ENCODE results near the gene SLC4A7.
"Not testable (repeated sequence)": the region's sequence is repeated elsewhere in the genome, so short reads cannot be mapped to it uniquely, and the experiment has no call there.

The SLC4A7 gene

DNA sequence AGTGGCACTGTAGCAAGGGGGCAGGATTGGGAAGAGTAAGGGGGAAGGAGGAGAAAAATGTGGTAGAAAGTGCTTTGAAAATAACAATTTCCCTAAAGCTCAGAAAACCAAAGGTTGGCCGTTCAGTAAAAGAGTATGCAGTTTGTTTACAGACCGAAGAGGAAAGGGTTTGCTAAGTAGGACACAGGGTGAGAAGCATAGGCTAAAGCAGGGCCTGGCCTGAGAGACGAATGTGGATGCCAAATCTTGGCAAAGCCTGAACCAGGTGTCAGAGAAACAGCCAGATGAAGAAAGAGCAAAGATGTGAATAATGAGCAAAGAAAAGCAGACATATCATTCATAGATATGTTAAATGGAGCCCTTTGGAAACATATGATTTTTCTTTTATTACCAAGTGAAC, 132.1 kb downstream of the SLC4A7 start:
- DNase-seq (ENCODE audit: insufficient read length, low spot score), result no peak
- no peak for FAIRE-seq
- no peak for TF ChIP-seq POLR2A (IDR thresholded peaks at IDR 0.05; ENCODE audit: low read depth, low read length)

DNA sequence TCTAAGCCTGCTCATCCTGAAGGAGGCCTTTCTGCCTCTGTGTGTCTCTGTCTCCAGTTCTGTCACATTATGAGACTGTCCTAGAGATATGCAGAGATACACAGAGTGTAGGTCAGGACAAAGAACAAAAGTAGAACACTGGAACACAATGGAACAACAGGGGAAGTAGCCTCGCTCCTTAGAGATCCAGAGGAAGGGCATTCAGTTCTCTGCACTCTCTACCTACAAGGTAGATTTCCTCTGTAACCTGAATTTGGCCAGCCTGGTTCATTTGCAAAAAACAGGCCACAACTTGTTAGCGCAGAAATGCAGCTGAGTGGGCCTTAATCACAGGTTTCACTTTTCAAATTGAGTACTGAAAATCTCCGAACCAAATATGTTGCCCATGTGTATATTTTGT, 134.4 kb downstream of the SLC4A7 start:
- no peak for FAIRE-seq
- no peak for TF ChIP-seq POLR2A (IDR thresholded peaks at IDR 0.05; ENCODE audit: low read depth, low read length)
- DNase-seq (ENCODE audit: insufficient read length, low spot score), result no peak

GRCh38 chr3:27345959-27346865, 138.0 kb downstream of the SLC4A7 start:
- no peak for TF ChIP-seq POLR2A (IDR thresholded peaks at IDR 0.05; ENCODE audit: low read depth, low read length)
- DNase-seq (ENCODE audit: insufficient read length, low spot score), result no peak
- FAIRE-seq, result no peak

DNA sequence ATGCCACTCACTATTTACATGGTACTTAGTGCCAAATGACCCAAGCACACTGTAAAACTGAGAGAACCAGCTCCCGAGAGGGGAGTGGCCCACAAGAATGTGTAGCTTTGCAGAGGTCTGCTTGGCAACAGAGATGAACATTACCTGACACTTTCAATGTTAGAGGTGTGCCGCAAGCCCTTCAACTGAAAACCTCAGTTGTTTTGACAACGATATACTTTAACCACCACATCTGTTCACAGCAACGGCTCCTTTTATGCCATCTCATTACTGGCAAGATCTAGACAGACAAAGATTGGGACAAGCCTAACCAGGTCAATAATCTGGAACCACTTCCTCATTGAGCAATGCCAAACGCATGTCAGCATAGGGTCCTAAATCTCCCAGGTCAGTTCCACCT, 138.7 kb downstream of the SLC4A7 start:
- TF ChIP-seq POLR2A (IDR thresholded peaks at IDR 0.05; ENCODE audit: low read depth, low read length), result no peak
- no peak for FAIRE-seq
- no peak for DNase-seq (ENCODE audit: insufficient read length, low spot score)

DNA sequence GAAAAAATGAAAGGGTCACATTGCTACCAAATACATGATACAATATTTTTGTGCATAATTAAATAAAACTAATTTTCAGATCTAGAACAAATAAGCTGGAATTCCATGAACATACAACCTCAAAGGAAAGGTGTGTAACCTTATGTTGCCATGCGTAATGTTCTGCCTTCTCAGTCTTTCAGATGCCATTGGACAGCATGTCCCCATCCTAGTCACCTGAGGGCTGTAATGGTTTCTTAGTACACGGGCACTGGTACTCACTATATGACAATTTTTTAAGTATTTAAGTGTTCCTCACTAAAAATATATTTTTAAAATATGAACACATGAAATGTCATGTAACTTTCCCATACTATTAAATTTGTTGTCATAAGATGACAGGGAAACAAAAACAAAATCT, 139.1 kb downstream of the SLC4A7 start:
- TF ChIP-seq POLR2A (IDR thresholded peaks at IDR 0.05; ENCODE audit: low read depth, low read length), result no peak
- no peak for FAIRE-seq
- no peak for DNase-seq (ENCODE audit: insufficient read length, low spot score)

- no peak for TF ChIP-seq POLR2A (IDR thresholded peaks at IDR 0.05; ENCODE audit: low read depth, low read length)
- DNase-seq (ENCODE audit: insufficient read length, low spot score), result no peak
- FAIRE-seq, result no peak
These were observed 140.0 kb downstream of the SLC4A7 start for GRCh38 chr3:27344192-27344591.

GRCh38 chr3:27342267-27342666, 141.9 kb downstream of the SLC4A7 start:
- no peak for FAIRE-seq
- no peak for DNase-seq (ENCODE audit: insufficient read length, low spot score)
- TF ChIP-seq POLR2A (IDR thresholded peaks at IDR 0.05; ENCODE audit: low read depth, low read length), result no peak

- DNase-seq (ENCODE audit: insufficient read length, low spot score) (no peak), FAIRE-seq (no peak)
- TF ChIP-seq POLR2A (IDR thresholded peaks at IDR 0.05; ENCODE audit: low read depth, low read length), result no peak
These were observed 143.7 kb downstream of the SLC4A7 start for GRCh38 chr3:27340534-27340933.

DNA sequence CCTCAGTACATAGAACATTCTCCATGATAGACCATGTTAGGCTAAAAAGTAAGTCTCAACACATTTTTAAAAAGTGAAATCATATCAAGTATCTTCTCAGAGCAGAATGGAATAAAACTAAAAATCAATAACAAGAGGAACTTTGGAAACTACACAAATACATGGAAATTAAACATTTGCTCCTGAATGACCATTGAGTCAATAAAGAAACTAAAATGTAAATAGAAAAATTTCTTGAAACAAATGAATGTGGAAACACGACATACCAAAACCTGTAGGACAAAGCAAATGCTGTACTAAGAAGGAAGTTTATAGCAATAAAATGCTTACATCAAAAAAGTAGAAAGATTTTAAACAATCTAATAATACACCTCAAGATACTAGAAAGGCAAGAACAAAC, 148.6 kb downstream of the SLC4A7 start:
- FAIRE-seq, result no peak
- no peak for TF ChIP-seq POLR2A (IDR thresholded peaks at IDR 0.05; ENCODE audit: low read depth, low read length)
- DNase-seq (ENCODE audit: insufficient read length, low spot score), result no peak

DNA sequence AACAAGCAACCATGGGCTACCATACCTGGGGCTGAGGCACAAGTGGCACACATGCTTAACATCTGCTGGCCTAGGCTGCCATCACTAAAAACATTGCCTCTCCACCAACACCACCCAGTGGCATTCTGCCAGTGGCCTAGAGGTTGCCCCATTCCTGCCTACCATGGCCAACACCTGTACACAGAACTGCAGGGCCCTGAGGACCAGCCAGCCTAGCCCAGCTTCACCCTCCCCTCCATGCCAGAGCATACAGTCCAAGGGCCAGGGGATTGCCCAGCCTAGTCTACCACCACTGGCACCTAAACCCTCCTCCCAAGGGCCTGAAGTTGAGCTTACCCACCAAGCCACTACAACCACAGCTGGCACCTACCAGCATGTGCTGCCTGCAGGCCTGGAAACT, 150.3 kb downstream of the SLC4A7 start:
- DNase-seq (ENCODE audit: insufficient read length, low spot score) (no peak), FAIRE-seq (no peak)
- no peak for TF ChIP-seq POLR2A (IDR thresholded peaks at IDR 0.05; ENCODE audit: low read depth, low read length)

- FAIRE-seq; DNase-seq (ENCODE audit: insufficient read length, low spot score): not testable (repeated sequence)
These were observed 155.0 kb downstream of the SLC4A7 start for GRCh38 chr3:27328982-27329762.

DNA sequence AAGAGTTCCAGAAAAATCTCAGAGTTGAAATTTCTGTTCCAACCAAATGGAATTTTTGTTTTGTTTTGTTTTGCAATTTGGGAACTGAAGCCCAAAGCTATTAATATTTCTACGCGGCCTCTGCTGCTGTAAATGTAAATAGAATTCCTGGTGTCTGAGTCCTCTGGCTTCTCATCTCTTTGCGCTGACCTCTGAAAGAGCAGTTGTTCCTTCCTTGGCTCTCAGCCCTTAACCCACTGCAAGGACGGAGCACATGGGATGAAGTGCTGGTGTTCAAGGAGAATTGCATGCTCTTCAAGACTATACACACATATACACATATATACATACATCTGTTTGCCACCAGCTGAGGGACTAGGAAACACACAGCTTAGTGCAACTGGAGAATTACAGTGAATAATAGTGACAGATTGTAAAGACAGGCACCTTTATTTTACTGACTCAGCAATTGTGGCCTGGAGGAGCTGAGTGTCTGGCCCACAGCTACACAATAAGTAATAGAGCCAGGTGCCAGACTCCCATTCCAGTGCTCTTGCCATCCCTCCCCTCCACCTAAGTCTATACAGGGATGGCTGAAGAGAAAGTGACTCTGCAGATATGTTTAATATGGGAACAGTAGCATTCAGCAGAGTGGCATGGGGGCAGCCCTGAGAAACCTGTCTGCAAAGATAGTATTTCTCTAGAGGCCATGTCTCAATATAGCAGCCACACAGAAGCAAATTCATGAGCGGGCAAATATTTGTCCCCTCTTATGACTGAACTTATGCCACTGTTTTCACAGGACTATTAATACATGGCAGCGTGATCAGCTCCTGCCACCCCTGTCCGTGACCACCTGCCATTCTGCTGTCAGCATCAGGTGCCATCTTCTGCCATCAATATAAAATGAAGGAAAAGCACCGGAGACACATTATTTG, 157.3 kb downstream of the SLC4A7 start:
- FAIRE-seq, result peak; percentile 88
- DNase-seq (ENCODE audit: insufficient read length, low spot score), result peak; percentile 26

DNA sequence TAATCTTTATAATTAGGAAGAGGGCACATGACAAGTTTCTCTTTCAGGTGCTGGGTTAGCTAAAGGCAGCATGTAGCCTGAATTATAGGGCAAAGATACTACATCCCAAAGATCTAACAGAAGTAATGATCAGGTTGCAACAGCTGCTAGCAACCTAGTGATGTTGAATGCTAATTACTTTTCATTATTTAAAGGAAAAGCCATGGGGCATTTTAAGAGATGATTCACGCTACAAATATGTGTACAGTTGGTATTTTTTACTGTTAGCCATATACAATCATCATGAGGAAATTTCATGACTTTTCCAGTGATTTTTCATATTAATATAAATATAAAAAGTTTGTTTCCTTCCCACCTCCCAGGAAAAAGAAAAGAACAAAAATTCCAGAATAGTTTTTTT, 158.0 kb downstream of the SLC4A7 start:
- DNase-seq (ENCODE audit: insufficient read length, low spot score) (no peak), FAIRE-seq (no peak)
- no peak for TF ChIP-seq POLR2A (IDR thresholded peaks at IDR 0.05; ENCODE audit: low read depth, low read length)

More for the DNA sequence above, 157.3 kb downstream of the SLC4A7 start:
- TF ChIP-seq POLR2A (IDR thresholded peaks at IDR 0.05; ENCODE audit: low read depth, low read length), result no peak

- no peak for TF ChIP-seq POLR2A (IDR thresholded peaks at IDR 0.05; ENCODE audit: low read depth, low read length)
- no peak for FAIRE-seq
- DNase-seq (ENCODE audit: insufficient read length, low spot score), result no peak
These were observed 158.8 kb downstream of the SLC4A7 start for GRCh38 chr3:27325419-27325818.

All from H54 (cell line).